Measurements from ENCODE around the gene GAREM1. TPM values are rescaled to one million over a fixed set of nuclear protein-coding genes. Genes with fewer than 3 reads are reported as not detected.

Gene GAREM1
- total RNA-seq, 1 donor from 2014 or later, result 9.5 TPM

- TF ChIP-seq CTCF (IDR thresholded peaks at IDR 0.05; ENCODE audit: unreplicated experiment), result no peak
- Mint-ChIP-seq H3K9me3 (no peaks in the 10 kb centered on the region), H3K4me3 (no peak overlapping the region), H3K4me1 (no peaks in the 10 kb centered on the region), H3K27me3 (ENCODE audit: low read depth) (no peaks in the 10 kb centered on the region), H3K27ac (no peak overlapping the region), H3K36me3 (peaks cover 3% of the 10 kb centered on the region)
- no peak for DNase-seq (ENCODE audit: low spot score in 2 of 2, unreplicated experiment in 2 of 2)
Observed at GRCh38 chr18:32280911-32281310, 189.8 kb downstream of the GAREM1 start.

GRCh38 chr18:32280188-32280783, 190.4 kb downstream of the GAREM1 start:
- H3K4me3 Mint-ChIP-seq, result no peak overlapping the region
- H3K4me1 Mint-ChIP-seq, result no peaks in the 10 kb centered on the region
- no peaks in the 10 kb centered on the region for H3K9me3 Mint-ChIP-seq
- no peak for DNase-seq (ENCODE audit: low spot score in 2 of 2, unreplicated experiment in 2 of 2)
- peaks cover 3% of the 10 kb centered on the region for H3K36me3 Mint-ChIP-seq
- H3K27ac Mint-ChIP-seq, result no peak overlapping the region
- H3K27me3 Mint-ChIP-seq (ENCODE audit: low read depth), result no peaks in the 10 kb centered on the region
- TF ChIP-seq CTCF (IDR thresholded peaks at IDR 0.05; ENCODE audit: unreplicated experiment), result no peak

GRCh38 chr18:32278177-32278799, 192.4 kb downstream of the GAREM1 start:
- no peaks in the 10 kb centered on the region for H3K4me1 Mint-ChIP-seq
- no peak overlapping the region for H3K4me3 Mint-ChIP-seq
- DNase-seq (ENCODE audit: low spot score in 2 of 2, unreplicated experiment in 2 of 2), result no peak
- H3K27me3 Mint-ChIP-seq (ENCODE audit: low read depth), result no peaks in the 10 kb centered on the region
- no peaks in the 10 kb centered on the region for H3K9me3 Mint-ChIP-seq
- H3K27ac Mint-ChIP-seq, result no peak overlapping the region
- TF ChIP-seq CTCF (IDR thresholded peaks at IDR 0.05; ENCODE audit: unreplicated experiment), result no peak
- H3K36me3 Mint-ChIP-seq, result peaks cover 3% of the 10 kb centered on the region

- no peaks in the 10 kb centered on the region for H3K9me3 Mint-ChIP-seq
- no peaks in the 10 kb centered on the region for H3K4me1 Mint-ChIP-seq
- H3K27ac Mint-ChIP-seq, result no peak overlapping the region
- no peak for TF ChIP-seq CTCF (IDR thresholded peaks at IDR 0.05; ENCODE audit: unreplicated experiment)
- DNase-seq (ENCODE audit: low spot score in 2 of 2, unreplicated experiment in 2 of 2), result no peak
- no peaks in the 10 kb centered on the region for H3K27me3 Mint-ChIP-seq (ENCODE audit: low read depth)
- H3K4me3 Mint-ChIP-seq, result no peak overlapping the region
- peaks cover 3% of the 10 kb centered on the region for H3K36me3 Mint-ChIP-seq
Observed at GRCh38 chr18:32277549-32277948, 193.1 kb downstream of the GAREM1 start.

- Mint-ChIP-seq H3K4me1 (no peaks in the 10 kb centered on the region), H3K9me3 (no peaks in the 10 kb centered on the region), H3K4me3 (no peak overlapping the region), H3K36me3 (peaks cover 3% of the 10 kb centered on the region), H3K27ac (no peak overlapping the region), H3K27me3 (ENCODE audit: low read depth) (no peaks in the 10 kb centered on the region)
- no peak for DNase-seq (ENCODE audit: low spot score in 2 of 2, unreplicated experiment in 2 of 2)
- no peak for TF ChIP-seq CTCF (IDR thresholded peaks at IDR 0.05; ENCODE audit: unreplicated experiment)
Observed at GRCh38 chr18:32276906-32277305, 193.8 kb downstream of the GAREM1 start.

Data from mesothelial cell of epicardium (in vitro differentiated cells).